ENCODE data around the gene ABCC6. TPM values are rescaled to one million over a fixed set of nuclear protein-coding genes. Genes with fewer than 3 reads are reported as not detected.

ABCC6 gene
- total RNA-seq = 23.2 TPM

DNA sequence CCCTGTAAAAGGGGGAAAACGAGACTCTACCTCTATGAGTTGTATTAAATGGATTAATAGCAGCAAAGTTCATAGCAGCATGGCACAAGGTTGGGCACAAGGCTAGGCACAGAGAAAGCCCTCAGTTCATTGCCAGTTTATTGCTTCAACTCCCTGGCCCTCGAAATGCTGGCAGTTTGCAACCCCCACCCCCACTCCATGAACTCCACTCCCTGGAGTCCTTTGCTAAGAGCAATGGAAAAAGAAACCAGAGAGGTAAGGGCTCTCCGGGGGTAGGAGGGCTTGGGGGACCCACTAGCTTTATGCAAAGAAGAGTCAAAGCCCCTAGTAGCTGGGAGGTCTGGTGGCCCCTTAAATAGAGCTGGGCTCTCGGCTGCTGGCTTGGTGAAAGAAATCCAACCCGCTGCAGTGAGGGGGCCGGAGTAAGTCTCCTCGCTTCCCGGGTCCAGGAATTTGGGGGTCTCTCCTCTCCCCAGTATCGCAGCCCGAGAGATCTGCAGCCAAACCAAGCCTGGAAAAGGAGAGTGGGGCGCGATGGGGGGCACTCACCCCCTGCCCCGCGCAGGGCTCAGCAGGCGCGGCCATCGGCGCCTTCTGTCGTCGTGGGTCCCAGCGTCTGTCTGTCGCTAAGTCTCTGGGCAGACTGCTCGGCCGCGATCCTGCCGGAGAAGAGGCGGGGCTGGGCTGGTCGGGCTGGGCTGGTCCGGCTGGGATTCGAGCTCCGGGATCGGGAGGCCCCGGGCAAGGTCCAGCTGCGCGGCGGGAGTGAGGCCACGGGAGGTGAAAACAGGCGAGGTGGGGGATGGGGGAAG lies at the start of gene ABCC6:
TSS of gene ABCC6 (minus strand) at position 645 of the 812 bp plus-strand sequence. CDS start at position 585, 60 bp downstream.

Other genes with a start within 250 kb of the ABCC6 start
- gene NOMO3, start 9.0 kb upstream of the ABCC6 start, total RNA-seq = 41.2 TPM
- gene NPIPA7, start 155.6 kb upstream of the ABCC6 start, total RNA-seq = 4.9 TPM

Data from metanephros (tissue), 1 donor.